Astrocyte of the cerebellum (primary cell): ENCODE measurements around the gene IER5.

Experiments
- DNase-seq: peaks from one replicate; pipeline ENCODE4 v3.0.0-alpha.2; 2011; ENCODE audit warnings: low read depth
- H3K4me3 ChIP-seq: 2 replicates; pipeline ENCODE4 v1.5.1; 2011; ENCODE audit warnings: mild to moderate bottlenecking, low read depth, low read length, moderate library complexity
- in situ Hi-C: cut with HindIII; loops from 2 replicates; pipeline ENCODE4 v1.10.0; 2017; ENCODE audit warnings: low sequenced_read_pairs
- TF ChIP-seq, protein P1 (sequence below): IDR thresholded peaks from 2 replicates; pipeline ENCODE4 v1.5.1; 2012; ENCODE audit warnings: low read length, low read depth, moderate library complexity, mild to moderate bottlenecking; ENCODE audit errors: missing control alignments

The IER5 gene

DNA sequence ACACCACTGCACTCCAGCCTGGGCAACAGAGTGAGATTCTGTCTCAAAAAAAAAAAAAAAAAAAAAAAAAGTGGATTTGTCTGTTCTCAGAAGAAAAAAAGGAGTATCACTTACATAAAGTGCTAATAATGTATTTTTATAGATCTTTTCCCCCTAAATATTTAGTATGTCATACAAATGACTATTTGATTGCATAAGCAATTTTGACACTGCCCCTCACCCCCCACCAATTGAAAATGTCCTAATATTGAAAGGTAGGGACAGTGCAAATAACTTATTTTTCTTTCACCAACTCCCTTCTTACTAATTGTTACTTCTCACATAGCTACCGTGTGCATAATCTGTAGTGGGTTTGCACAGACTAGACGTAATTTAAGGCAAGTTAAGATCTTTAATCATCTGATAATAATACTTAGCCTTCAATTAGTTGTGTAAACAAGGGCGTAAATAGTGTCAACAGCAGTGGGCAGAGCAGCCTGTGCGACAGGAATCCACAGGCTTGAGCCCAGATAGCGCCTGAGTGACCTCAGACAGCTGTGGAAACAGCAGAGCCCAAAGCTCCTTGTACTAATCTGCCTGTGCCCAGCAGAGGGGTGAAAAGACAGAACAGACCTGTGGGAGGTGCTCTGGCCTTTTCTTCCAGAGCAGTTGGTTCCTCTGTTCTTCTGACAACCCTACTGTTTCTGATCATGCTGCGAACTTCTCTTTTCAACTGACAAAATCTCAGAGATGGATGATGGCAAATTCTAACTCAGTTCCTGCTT is 4.5 kb upstream of the IER5 start:
- TF ChIP-seq, protein P1, sequence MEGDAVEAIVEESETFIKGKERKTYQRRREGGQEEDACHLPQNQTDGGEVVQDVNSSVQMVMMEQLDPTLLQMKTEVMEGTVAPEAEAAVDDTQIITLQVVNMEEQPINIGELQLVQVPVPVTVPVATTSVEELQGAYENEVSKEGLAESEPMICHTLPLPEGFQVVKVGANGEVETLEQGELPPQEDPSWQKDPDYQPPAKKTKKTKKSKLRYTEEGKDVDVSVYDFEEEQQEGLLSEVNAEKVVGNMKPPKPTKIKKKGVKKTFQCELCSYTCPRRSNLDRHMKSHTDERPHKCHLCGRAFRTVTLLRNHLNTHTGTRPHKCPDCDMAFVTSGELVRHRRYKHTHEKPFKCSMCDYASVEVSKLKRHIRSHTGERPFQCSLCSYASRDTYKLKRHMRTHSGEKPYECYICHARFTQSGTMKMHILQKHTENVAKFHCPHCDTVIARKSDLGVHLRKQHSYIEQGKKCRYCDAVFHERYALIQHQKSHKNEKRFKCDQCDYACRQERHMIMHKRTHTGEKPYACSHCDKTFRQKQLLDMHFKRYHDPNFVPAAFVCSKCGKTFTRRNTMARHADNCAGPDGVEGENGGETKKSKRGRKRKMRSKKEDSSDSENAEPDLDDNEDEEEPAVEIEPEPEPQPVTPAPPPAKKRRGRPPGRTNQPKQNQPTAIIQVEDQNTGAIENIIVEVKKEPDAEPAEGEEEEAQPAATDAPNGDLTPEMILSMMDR, result peak; percentile 55
- no peak for DNase-seq
- in situ Hi-C loops, result no loop called here
- no peak overlapping the region for H3K4me3 ChIP-seq

- H3K4me3 ChIP-seq, result no peak overlapping the region
- no peak for DNase-seq
- TF ChIP-seq, protein P1, result no peak
- in situ Hi-C loops, result no loop called here
Observed at GRCh38 chr1:181084606-181084969, 3.9 kb upstream of the IER5 start.

GRCh38 chr1:181086091-181086490 is 2.4 kb upstream of the IER5 start:
- in situ Hi-C loops, result no loop called here

GRCh38 chr1:181086926-181087325 is 1.6 kb upstream of the IER5 start:
- no peak for DNase-seq
- in situ Hi-C loops, result no loop called here
- H3K4me3 ChIP-seq, result no peak overlapping the region
- TF ChIP-seq, protein P1, result no peak

More at GRCh38 chr1:181086091-181086490, 2.4 kb upstream of the IER5 start:
- TF ChIP-seq, protein P1, result no peak
- DNase-seq, result no peak
- H3K4me3 ChIP-seq, result no peak overlapping the region

- no peak for DNase-seq
- H3K4me3 ChIP-seq, result no peak overlapping the region
- TF ChIP-seq, protein P1, result no peak
- in situ Hi-C loops, result no loop called here
Observed at GRCh38 chr1:181087400-181087901, 1.0 kb upstream of the IER5 start.

DNA sequence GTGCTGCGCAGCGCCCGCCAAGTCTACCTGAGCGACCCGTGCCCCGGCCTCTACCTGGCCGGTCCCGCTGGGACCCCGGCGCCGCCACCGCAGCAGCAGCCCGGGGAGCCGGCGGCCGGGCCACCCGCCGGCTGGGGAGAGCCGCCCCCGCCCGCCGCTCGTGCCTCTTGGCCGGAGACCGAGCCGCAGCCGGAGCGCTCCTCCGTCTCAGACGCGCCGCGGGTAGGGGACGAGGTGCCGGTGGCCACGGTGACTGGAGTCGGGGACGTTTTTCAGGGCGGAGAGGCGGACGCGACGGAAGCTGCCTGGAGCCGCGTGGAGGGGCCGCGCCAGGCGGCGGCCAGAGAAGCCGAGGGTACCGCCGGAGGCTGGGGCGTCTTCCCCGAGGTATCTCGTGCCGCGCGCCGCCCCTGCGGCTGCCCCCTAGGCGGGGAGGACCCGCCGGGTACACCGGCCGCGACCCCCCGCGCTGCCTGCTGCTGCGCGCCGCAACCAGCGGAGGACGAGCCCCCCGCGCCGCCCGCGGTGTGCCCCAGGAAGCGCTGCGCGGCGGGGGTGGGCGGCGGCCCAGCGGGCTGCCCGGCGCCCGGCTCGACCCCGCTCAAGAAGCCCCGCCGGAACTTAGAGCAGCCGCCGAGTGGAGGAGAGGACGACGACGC is 646 bp downstream of the IER5 start:
- in situ Hi-C loops, result no loop called here
- TF ChIP-seq, protein P1, result no peak
- H3K4me3 ChIP-seq, result peak overlapping the region; percentile 72
- no peak for DNase-seq
